Testis (tissue), 3 donors: ENCODE data around the gene OTUD6A. TPM values are rescaled to one million over a fixed set of nuclear protein-coding genes. Genes with fewer than 3 reads are reported as not detected.

ENCODE experiments used
- DNase-seq: peaks from one replicate; pipeline ENCODE4 v3.0.0-alpha.2; 2019
- H3K27ac ChIP-seq, 2 donors: fragments of 200-600 bp; sonication (generic); one replicate each; pipeline ENCODE4 v1.5.1; 2019
- H3K27me3 ChIP-seq: fragments of 200-600 bp; sonication (generic); one replicate; pipeline ENCODE4 v1.5.1; 2019
- H3K36me3 ChIP-seq: fragments of 200-600 bp; sonication (generic); one replicate; pipeline ENCODE4 v1.5.1; 2017; ENCODE audit warnings: low read depth; ENCODE audit errors: missing control alignments
- H3K4me1 ChIP-seq: fragments of 200-600 bp; sonication (generic); one replicate; pipeline ENCODE4 v1.5.1; 2019
- H3K4me3 ChIP-seq, 2 donors: fragments of 200-600 bp; sonication (generic); one replicate each; pipeline ENCODE4 v1.5.1; 2017 to 2019
- H3K9me3 ChIP-seq: fragments of 200-600 bp; sonication (generic); one replicate; pipeline ENCODE4 v1.5.1; 2017
- POLR2A ChIP-seq: fragments of 450-650 bp; IDR thresholded peaks from one replicate; pipeline ENCODE4 v1.6.1; 2017; ENCODE audit warnings: antibody characterized with exemption, mild to moderate bottlenecking, moderate library complexity
- WGBS, 2 donors: methylation state at CpG; one replicate each; pipeline ENCODE4 v1.1.5; 2018; 5-methylcytosine and 5-hydroxymethylcytosine counted together
- intact Hi-C: fragments of 100-400 bp; cut with DNase I; formaldehyde crosslinking; loops from one replicate; pipeline ENCODE4 v1.15.1; 2023; ENCODE audit warnings: low total_unique reads
- polyA plus RNA-seq: library from polyadenylated mRNA; stranded (reverse); fragments of 350-450 nt; fragmentation: Illumina TruSeq; extraction: RNeasy Lipid Tissue Mini Kit (QIAGEN cat#74804); gene quantifications from one replicate; pipeline ENCODE4 v1.2.3, GENCODE V29; 2014; ENCODE audit warnings: low read depth, low replicate concordance; ENCODE audit not compliant: insufficient read depth
- total RNA-seq, 2 donors: library from RNA; depleted of rRNA; stranded (reverse); fragments of >200 nt; gene quantifications; one replicate each; pipeline ENCODE4 v1.2.3, GENCODE V29; 2016
- TF ChIP-seq, protein P1 (sequence below), 3 experiments: fragments of 450-650 bp in 2 of 3; fragments of 200-600 bp in 1 of 3; sonication (generic) in 1 of 3; IDR thresholded peaks; one replicate each; pipeline ENCODE4 v1.5.1; 2016 to 2019; ENCODE audit warnings: antibody characterized with exemption in 3 of 3, mild to moderate bottlenecking in 2 of 3, moderate library complexity in 1 of 3

OTUD6A gene
- total and polyA plus RNA-seq, 3 donors from 2014 or later = 6.9 to 17.9 (median 8.1) TPM

DNA sequence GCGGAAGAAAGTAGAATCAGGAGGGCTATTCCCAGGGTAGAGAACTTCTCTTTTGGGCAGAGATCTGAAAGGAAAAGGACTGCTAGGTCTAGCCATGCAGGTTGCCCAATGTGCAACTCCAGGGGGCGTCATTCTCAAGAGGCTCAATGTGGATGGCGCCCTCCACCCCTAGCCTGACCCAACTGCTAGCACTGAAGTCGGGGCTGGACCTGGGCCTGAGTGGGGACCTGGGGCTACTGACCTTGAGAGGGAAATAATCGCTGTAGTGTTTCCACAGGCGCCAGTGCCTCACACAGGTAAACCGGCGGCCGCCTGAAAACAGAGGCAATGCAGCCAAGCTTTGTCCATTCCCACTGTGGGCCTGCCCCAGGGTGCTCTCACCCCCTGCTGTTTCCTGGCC lies 18.6 kb upstream of the OTUD6A start:
- 94 to 100% methylated on average over 1 to 2 of the region's 9 CpGs for WGBS, 2 donors
- DNase-seq = no peak

DNA sequence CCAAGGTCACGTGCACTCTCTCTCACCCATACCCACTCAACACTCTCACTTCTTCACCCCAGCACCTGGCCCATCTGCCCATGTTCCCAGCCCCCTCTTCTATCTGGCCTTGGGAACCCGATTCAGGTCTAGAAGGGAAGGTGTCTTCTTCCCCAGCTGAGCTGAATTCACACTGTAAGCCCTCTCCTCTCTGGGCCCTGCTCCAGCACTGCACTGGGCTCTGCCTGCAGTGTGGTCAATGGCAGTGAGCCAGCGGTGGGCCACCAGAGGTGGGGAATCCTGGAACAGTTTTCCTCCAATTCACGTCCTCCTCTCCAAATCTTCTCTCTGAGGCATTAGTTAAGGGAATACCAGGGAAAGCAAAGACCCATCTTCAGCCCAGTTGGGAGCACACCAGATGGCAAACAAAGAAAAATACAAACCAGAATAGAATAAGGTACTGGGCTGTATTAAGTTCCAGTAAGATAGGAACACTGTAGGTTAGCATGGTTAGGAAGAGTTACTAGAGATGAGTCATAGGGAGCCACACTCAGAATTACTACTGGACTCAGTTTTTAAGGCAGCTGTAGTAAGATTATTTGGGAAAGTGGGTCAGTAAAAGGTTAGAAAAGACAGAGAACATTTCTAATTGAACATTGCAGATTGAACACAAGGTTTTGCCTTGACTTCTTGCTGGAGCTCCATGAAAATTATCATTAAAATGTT lies 17.6 kb upstream of the OTUD6A start:
- Histone ChIP-seq H3K4me3 (no peak overlapping the region), H3K27me3 (no peaks in the 10 kb centered on the region), H3K4me1 (no peaks in the 10 kb centered on the region), H3K36me3 (no peaks in the 10 kb centered on the region), H3K27ac (no peak overlapping the region), H3K9me3 (no peaks in the 10 kb centered on the region)
- no peak for DNase-seq
- intact Hi-C loops = no loop called here
- WGBS, 2 donors = 75 to 94% methylated on average over 4 of the region's 4 CpGs
- TF ChIP-seq, protein P1, sequence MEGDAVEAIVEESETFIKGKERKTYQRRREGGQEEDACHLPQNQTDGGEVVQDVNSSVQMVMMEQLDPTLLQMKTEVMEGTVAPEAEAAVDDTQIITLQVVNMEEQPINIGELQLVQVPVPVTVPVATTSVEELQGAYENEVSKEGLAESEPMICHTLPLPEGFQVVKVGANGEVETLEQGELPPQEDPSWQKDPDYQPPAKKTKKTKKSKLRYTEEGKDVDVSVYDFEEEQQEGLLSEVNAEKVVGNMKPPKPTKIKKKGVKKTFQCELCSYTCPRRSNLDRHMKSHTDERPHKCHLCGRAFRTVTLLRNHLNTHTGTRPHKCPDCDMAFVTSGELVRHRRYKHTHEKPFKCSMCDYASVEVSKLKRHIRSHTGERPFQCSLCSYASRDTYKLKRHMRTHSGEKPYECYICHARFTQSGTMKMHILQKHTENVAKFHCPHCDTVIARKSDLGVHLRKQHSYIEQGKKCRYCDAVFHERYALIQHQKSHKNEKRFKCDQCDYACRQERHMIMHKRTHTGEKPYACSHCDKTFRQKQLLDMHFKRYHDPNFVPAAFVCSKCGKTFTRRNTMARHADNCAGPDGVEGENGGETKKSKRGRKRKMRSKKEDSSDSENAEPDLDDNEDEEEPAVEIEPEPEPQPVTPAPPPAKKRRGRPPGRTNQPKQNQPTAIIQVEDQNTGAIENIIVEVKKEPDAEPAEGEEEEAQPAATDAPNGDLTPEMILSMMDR (IDR thresholded peaks at IDR 0.05) = no peak
- no peak for TF ChIP-seq POLR2A

More for the DNA sequence above, 18.6 kb upstream of the OTUD6A start:
- H3K27me3 ChIP-seq = no peaks in the 10 kb centered on the region
- no peak overlapping the region for H3K27ac ChIP-seq
- no peaks in the 10 kb centered on the region for H3K9me3 ChIP-seq
- TF ChIP-seq, protein P1 (IDR thresholded peaks at IDR 0.05) = no peak
- TF ChIP-seq POLR2A = no peak
- H3K4me1 ChIP-seq = no peaks in the 10 kb centered on the region
- no peak overlapping the region for H3K4me3 ChIP-seq
- intact Hi-C loops = no loop called here
- no peaks in the 10 kb centered on the region for H3K36me3 ChIP-seq

DNA sequence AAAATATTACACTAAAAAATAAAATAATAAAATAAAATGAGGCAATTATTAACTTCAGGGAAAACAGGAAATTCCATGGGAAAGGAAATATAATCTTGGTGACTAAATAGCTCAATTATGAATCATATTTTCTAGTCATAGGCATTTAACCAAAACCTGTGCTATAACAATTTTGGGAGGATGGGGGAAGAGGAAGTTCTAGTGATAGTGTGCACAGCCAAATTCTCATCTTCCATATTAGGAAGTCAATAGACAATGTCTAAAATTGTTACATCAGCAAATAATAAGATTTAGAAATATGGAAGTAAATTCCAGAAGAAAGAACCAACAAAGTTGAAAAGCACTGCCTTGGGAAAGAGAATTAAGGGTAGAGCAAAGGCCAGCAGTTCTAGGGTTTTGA lies 15.3 kb upstream of the OTUD6A start:
- Histone ChIP-seq H3K27me3 (no peaks in the 10 kb centered on the region), H3K4me3 (no peak overlapping the region), H3K36me3 (no peaks in the 10 kb centered on the region), H3K9me3 (no peaks in the 10 kb centered on the region), H3K4me1 (no peaks in the 10 kb centered on the region), H3K27ac (no peak overlapping the region)
- TF ChIP-seq, protein P1 (IDR thresholded peaks at IDR 0.05) = no peak
- no peak for TF ChIP-seq POLR2A
- DNase-seq = no peak
- intact Hi-C loops = no loop called here

DNA sequence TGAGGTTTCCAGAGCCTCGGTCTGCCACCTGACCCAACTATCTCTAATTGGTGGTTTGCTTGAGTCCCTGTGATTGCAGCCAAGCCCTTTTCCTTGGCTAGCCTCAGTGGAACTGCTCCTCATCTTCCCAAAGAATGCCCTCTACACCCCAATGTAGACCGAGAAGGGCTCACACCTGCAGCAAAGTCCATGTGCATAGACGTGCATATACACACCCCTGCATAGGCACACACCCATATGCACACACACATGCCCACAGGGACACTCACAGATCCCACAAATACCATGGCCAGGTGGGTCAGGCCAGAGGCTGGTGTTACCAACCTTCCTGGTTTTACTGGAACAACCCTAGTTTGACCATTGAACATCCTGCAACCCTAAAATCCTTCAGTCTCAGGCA lies 12.9 kb upstream of the OTUD6A start:
- no peaks in the 10 kb centered on the region for H3K4me1 ChIP-seq
- no peaks in the 10 kb centered on the region for H3K36me3 ChIP-seq
- H3K4me3 ChIP-seq = no peak overlapping the region
- no peaks in the 10 kb centered on the region for H3K27me3 ChIP-seq
- no peak for DNase-seq
- intact Hi-C loops = no loop called here
- no peaks in the 10 kb centered on the region for H3K9me3 ChIP-seq
- TF ChIP-seq, protein P1 (IDR thresholded peaks at IDR 0.05) = no peak
- TF ChIP-seq POLR2A = no peak
- H3K27ac ChIP-seq = no peak overlapping the region
- whole genome bisulfite sequencing, 2 donors = 89 to 100% methylated on average over 3 of the region's 3 CpGs

DNA sequence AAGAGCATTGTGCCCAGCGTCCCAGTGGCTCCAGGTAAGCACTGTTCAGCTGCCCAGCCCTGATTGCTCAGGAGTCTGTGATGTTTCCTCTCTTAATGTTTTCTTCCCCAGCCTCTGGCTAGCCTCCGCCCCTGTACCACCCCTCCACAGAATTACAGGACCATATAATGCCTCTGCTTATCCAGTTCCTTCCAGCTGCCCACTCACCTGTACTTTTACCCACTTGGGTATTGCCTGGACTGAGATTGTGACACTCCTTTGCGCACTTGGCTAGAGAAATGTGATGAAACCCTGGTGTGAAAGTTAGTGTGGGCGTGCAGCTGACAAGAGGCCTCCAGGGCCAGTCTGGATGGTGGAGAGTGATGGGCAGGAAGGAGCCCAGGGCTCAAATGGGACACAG lies 12.3 kb upstream of the OTUD6A start, which contains the start of gene AWAT2:
Gene AWAT2, minus strand, starts transcription at position 14 of the 400 bp plus-strand sequence. Its CDS starts 6 bp downstream, at position 8.
- no peak for DNase-seq
- no peak for TF ChIP-seq POLR2A
- TF ChIP-seq, protein P1 (IDR thresholded peaks at IDR 0.05) = no peak
- Histone ChIP-seq H3K4me1 (no peaks in the 10 kb centered on the region), H3K27me3 (no peaks in the 10 kb centered on the region), H3K4me3 (no peak within 1 kb of the TSS), H3K27ac (no peak within 1 kb of the TSS), H3K36me3 (no peaks in the 10 kb centered on the region), H3K9me3 (no peaks in the 10 kb centered on the region)
- intact Hi-C loops = no loop called here
- 93 to 100% methylated on average over 3 of the region's 4 CpGs for WGBS, 2 donors
